ENCODE data around the gene SH3BP5L.

Gene SH3BP5L

DNA sequence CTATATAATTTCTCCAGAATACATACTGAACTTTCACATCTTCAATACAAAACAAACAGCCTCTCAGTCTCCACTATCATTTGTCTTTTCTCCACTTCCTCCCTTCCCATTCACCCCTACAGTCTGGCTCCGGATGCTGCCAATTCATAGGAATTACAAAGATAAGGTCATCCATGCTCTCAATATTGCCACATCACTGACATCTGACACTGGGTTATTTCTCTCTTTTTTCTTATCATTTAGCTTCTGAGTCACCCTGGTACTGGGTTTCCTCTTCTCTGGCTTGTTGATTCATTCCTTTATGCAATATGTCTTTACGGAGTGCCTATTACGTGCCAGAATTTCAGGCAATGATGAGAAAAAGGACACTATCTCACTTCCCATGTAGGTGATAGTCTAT, 3.1 kb upstream of the SH3BP5L start:
- H3K27ac ChIP-seq = peak overlapping the region; percentile 63
- peak; percentile 87 for DNase-seq
- H3K4me3 ChIP-seq (ENCODE audit: low read depth, low read length) = no peak overlapping the region
- peaks cover 5% of the 10 kb centered on the region for H3K36me3 ChIP-seq (replicated peaks)
- H3K27me3 ChIP-seq (replicated peaks) = no peaks in the 10 kb centered on the region
- TF ChIP-seq, protein P1, sequence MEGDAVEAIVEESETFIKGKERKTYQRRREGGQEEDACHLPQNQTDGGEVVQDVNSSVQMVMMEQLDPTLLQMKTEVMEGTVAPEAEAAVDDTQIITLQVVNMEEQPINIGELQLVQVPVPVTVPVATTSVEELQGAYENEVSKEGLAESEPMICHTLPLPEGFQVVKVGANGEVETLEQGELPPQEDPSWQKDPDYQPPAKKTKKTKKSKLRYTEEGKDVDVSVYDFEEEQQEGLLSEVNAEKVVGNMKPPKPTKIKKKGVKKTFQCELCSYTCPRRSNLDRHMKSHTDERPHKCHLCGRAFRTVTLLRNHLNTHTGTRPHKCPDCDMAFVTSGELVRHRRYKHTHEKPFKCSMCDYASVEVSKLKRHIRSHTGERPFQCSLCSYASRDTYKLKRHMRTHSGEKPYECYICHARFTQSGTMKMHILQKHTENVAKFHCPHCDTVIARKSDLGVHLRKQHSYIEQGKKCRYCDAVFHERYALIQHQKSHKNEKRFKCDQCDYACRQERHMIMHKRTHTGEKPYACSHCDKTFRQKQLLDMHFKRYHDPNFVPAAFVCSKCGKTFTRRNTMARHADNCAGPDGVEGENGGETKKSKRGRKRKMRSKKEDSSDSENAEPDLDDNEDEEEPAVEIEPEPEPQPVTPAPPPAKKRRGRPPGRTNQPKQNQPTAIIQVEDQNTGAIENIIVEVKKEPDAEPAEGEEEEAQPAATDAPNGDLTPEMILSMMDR (IDR thresholded peaks at IDR 0.05; ENCODE audit: low read depth, low read length, missing control alignments) = no peak
- in situ Hi-C loops (cut with HindIII; ENCODE audit: low pct_ligation_motif_present, low sequenced_read_pairs) = no loop called here

DNA sequence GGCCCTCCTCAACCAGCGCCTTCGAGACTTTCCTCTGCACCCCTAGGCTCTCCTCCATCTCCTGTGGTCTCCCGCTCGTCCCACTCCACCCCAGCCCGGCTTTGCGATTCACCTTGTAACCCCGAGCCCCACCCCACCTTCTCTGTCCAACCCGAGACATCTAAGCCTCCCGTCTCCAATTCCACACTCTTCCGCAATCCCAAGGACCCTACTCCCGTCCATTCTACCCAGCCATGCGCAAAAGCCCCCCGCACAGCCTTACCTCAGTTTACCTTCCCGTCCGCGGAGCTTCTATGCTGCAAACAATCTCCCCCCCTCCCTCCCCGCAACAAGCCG, 174 bp downstream of the SH3BP5L start:
- in situ Hi-C loops (cut with HindIII; ENCODE audit: low pct_ligation_motif_present, low sequenced_read_pairs) = no loop called here
- Histone ChIP-seq H3K27me3 (replicated peaks) (no peaks in the 10 kb centered on the region), H3K27ac (peak overlapping the region; percentile 98), H3K36me3 (replicated peaks) (peaks cover 17% of the 10 kb centered on the region), H3K4me3 (ENCODE audit: low read depth, low read length) (peak overlapping the region; percentile 96)
- TF ChIP-seq, protein P1 (IDR thresholded peaks at IDR 0.05; ENCODE audit: low read depth, low read length, missing control alignments) = no peak
- no peak for DNase-seq

DNA sequence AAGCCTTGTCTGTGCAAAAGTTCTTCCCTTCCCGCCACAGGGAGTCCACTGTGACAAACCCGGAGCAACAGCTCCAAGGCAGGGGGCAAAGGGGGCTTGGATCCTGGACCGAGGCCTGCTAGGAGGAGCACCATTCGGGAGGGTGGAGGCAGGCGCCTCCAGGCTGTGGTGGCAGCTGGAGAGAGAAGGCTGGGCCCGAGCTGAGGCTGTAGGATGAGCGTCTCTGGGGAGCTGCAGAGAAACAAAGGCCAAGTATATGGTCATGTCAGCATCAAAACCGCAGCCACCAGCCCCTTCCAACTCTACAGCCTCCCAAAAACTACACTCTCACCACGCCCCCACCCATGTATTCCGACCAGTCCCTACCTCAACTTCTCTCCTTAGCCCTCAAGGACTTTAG, 579 bp downstream of the SH3BP5L start:
- TF ChIP-seq, protein P1 (IDR thresholded peaks at IDR 0.05; ENCODE audit: low read depth, low read length, missing control alignments) = no peak
- in situ Hi-C loops (cut with HindIII; ENCODE audit: low pct_ligation_motif_present, low sequenced_read_pairs) = no loop called here
- Histone ChIP-seq H3K36me3 (replicated peaks) (peaks cover 20% of the 10 kb centered on the region), H3K27ac (peak overlapping the region; percentile 98), H3K27me3 (replicated peaks) (no peaks in the 10 kb centered on the region), H3K4me3 (ENCODE audit: low read depth, low read length) (peak overlapping the region; percentile 96)
- DNase-seq = no peak

DNA sequence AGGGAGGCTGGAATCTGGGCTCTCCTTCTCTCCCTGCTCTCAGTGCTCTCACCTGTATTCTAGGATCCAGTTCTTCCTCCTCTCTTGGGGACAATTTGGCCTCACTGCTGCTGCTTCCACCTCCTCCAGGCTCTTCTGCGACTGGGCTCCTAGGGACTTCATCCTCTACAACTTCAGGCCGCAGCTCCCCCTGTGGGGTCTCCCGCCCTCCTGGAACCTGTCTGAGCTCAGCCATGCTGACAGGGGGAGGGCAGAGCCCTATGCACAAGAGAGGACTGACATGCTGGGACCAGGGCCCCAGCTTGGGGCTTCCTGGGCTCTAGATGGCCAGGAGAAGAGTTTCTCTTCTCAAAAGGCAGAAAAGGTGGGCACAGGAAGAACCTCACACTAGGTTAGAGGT, 1.0 kb downstream of the SH3BP5L start:
- in situ Hi-C loops (cut with HindIII; ENCODE audit: low pct_ligation_motif_present, low sequenced_read_pairs) = no loop called here
- TF ChIP-seq, protein P1 (IDR thresholded peaks at IDR 0.05; ENCODE audit: low read depth, low read length, missing control alignments) = no peak
- Histone ChIP-seq H3K4me3 (ENCODE audit: low read depth, low read length) (peak overlapping the region; percentile 96), H3K36me3 (replicated peaks) (peaks cover 22% of the 10 kb centered on the region), H3K27me3 (replicated peaks) (no peaks in the 10 kb centered on the region), H3K27ac (peak overlapping the region; percentile 98)
- DNase-seq = no peak

DNA sequence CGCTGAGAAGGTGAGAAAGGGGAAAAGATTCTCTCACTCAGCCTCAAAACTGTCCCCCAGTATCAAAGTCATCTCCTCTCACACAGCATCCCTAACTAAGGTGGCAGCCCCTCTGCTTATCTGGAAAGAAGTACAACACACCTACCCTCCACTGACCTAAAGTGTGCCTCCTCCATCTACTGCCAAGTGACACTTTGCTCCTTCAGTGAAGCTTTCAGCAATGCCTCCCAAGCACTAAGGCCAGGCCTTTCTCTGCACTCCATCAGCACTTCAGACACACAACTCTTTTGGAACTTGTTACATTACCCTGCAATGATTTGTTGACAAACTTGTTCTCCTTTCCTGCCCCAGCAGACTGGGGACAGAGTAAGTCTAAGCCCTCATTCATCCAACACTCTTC, 1.4 kb downstream of the SH3BP5L start:
- H3K27ac ChIP-seq = no peak overlapping the region
- H3K36me3 ChIP-seq (replicated peaks) = peaks cover 22% of the 10 kb centered on the region

DNA sequence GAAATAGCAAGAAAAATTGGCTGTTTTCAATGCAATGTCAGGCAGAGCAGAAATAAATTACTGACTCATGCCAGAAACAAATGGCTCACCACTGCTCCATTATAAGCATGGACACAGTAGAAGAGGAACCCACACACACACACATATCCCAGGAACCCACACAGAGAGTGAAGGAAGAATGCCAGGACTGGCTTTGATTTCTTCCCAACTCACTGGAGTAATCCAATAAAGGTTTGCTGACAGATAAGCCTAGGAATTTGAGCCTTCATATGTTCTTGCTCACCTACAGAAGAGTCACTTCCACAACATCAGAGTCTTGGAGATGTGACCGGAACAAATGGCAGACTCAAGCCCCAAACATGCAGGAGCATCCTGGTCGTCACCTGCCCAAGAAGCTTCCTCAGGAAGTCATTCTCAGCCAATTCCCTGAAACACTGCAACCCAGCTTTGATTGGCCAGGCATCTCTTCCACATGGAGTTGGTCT, 2.2 kb downstream of the SH3BP5L start:
- in situ Hi-C loops (cut with HindIII; ENCODE audit: low pct_ligation_motif_present, low sequenced_read_pairs) = no loop called here
- H3K27me3 ChIP-seq (replicated peaks) = no peaks in the 10 kb centered on the region
- H3K4me3 ChIP-seq (ENCODE audit: low read depth, low read length) = peak overlapping the region; percentile 27
- H3K27ac ChIP-seq = no peak overlapping the region
- peaks cover 27% of the 10 kb centered on the region for H3K36me3 ChIP-seq (replicated peaks)
- TF ChIP-seq, protein P1 (IDR thresholded peaks at IDR 0.05; ENCODE audit: low read depth, low read length, missing control alignments) = no peak
- DNase-seq = no peak

More for the DNA sequence above, 1.4 kb downstream of the SH3BP5L start:
- H3K27me3 ChIP-seq (replicated peaks) = no peaks in the 10 kb centered on the region
- DNase-seq = no peak
- TF ChIP-seq, protein P1 (IDR thresholded peaks at IDR 0.05; ENCODE audit: low read depth, low read length, missing control alignments) = no peak
- in situ Hi-C loops (cut with HindIII; ENCODE audit: low pct_ligation_motif_present, low sequenced_read_pairs) = no loop called here
- H3K4me3 ChIP-seq (ENCODE audit: low read depth, low read length) = peak overlapping the region; percentile 15
